ENCODE results near the gene MGA.
A peak's percentile ranks its signal among the peaks of the same experiment; 100 is the strongest.

Gene MGA

DNA sequence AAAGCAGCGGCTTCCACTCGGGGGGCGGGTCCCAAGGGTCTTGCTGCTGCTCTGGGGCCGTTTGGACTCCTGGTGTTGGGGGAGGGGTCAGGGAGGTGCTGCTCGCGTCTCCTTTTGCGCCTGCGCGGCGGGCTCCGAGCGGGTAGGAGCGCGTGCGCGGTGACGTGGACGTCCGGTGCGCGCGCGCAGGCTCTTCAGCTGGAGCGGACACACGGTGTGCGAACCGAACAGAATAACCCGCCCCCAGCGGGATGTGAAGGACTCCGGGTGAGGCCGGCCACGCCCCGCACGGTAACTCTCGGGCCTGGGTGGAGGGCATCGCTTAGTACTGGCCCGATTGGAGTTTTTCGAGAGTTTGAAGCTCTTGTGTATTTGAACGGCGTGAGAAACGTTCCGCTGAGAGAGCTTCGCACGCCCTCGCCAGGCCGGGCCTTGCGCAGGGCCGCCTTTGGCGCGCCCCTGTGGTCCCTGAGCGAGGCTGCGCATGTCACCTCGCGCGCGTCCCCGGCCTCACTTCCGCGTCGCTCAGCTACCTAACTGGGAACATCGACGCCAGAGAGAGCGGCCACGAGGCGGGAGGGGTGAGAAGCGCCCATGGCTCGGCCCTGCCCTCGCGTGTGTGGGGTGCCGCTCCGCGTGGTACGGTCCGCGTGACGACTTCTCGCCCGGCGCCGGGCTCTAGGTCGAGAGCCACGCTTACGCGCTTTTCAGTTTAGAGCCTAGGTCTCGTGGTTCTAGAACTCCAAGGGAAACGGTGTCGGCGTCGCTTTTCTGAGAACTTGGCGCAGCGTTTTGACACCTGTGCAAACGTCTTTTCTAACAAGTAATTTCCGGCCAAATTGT lies at the start of gene MGA:
Gene MGA, plus strand, starts transcription at position 171 of the 843 bp plus-strand sequence.
- peak; percentile 98 for DNase-seq (ENCODE audit: low read depth)
- TF ChIP-seq, protein P1, sequence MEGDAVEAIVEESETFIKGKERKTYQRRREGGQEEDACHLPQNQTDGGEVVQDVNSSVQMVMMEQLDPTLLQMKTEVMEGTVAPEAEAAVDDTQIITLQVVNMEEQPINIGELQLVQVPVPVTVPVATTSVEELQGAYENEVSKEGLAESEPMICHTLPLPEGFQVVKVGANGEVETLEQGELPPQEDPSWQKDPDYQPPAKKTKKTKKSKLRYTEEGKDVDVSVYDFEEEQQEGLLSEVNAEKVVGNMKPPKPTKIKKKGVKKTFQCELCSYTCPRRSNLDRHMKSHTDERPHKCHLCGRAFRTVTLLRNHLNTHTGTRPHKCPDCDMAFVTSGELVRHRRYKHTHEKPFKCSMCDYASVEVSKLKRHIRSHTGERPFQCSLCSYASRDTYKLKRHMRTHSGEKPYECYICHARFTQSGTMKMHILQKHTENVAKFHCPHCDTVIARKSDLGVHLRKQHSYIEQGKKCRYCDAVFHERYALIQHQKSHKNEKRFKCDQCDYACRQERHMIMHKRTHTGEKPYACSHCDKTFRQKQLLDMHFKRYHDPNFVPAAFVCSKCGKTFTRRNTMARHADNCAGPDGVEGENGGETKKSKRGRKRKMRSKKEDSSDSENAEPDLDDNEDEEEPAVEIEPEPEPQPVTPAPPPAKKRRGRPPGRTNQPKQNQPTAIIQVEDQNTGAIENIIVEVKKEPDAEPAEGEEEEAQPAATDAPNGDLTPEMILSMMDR (IDR thresholded peaks at IDR 0.05; ENCODE audit: insufficient read depth, low read depth, low read length, missing control alignments): no peak

DNA sequence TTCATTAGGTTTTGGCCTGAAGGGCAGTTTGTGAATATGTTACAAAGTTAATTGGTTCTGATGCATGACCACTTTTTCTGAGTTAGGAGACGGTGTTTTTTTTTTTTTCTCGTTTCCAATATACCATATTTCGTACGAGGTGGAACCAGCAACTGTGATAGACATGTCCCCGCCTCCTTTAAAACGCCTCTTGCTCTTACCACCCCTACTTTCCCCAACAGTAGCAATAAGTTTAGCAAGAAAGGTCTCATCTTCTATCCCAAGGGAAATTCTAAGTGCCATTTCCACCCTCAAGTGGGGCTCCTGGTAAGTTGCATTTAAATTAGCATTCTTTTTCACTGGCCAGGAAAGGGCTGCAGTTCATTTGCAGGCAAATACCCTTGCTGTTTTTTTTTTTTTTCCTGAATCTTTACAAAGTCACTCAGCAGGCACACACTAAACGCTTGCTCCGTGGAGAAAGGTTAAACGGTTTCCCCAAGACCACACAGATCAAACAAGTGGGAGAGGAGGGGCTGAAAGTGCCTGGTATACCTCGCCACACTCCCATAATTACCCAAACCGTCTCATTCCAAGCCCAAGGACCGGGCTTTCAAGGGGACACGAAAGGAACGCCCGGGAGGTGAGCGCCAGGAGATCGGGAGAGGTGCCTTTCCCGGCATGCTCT lies 39.5 kb upstream of the MGA start:
- no peak overlapping the region for H3K4me3 ChIP-seq (ENCODE audit: low read depth, low read length)
- no peak for DNase-seq (ENCODE audit: low read depth)
- TF ChIP-seq, protein P1 (IDR thresholded peaks at IDR 0.05; ENCODE audit: insufficient read depth, low read depth, low read length, missing control alignments): no peak

More for the DNA sequence above, at the start of gene MGA:
- H3K4me3 ChIP-seq (ENCODE audit: low read depth, low read length): peak within 1 kb of the TSS; percentile 82

DNA sequence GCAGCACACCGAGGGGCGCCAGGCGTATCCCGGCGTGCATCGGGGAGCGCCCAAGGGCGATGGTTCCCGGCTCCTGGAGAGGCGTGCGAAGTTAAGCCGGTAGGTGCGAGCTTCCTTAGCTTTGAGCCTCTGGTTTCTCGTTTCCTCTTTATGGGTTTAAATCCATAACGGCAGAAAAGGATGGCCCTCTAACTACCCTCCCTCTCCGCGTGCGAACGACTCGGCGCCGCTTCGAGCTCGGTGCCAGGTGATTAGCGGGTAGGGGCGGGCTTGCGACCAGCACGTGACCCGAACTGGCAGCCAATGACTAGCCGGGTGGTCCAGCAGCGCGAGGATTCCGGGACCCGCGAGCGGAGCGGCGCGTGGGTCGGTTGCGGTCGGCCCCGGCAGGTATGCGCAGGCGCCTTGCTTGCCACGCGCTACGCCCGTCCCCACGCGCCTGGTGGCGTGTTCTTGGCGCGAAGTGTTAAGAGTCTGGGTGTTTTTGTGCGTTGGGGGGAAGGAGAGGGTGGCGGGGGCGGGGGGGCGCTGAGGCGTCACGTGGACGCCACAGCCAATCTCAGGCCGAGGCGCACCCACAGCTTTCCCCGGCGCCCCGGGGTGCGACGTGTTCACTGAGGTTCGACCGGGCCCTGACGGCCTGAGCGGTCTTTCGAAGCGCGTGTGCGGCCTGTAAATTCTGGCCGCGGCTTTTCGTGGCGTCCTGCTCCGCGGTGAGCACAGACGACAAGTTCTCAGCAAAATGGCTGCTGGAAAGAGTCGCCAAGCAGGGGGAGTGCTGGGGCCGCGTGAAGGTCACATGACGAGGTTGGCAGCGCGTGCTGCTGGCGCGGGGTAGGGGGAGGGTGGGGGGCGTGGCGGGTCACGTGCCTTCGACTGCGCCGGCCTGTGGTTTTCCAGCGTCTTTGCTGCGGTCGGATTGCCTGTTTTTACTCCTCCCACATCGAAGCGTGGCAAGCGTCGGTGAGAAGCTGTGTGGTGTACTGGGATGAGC lies 38.7 kb upstream of the MGA start:
- TF ChIP-seq, protein P1 (IDR thresholded peaks at IDR 0.05; ENCODE audit: insufficient read depth, low read depth, low read length, missing control alignments): no peak
- DNase-seq (ENCODE audit: low read depth): no peak

DNA sequence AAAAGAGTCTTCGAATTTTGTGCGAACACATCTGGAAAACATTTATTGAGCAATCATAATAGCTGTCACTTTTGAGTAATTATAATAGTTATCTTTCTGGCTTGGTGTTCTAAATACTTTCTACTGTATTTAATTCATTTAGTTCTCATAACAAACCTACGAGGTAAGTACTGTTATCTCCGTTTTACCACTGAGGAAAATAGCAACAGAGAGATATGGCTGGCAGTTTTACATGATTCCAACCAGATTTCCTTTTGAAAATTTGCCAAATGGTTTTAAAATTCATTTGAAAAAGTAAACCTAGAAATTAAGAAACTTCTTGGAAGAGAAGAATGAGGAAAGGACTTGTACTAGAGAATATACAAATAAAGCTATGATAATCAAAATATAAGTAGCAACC lies 37.3 kb upstream of the MGA start:
- TF ChIP-seq, protein P1 (IDR thresholded peaks at IDR 0.05; ENCODE audit: insufficient read depth, low read depth, low read length, missing control alignments): no peak

More for the DNA sequence above, 38.7 kb upstream of the MGA start:
- no peak overlapping the region for H3K4me3 ChIP-seq (ENCODE audit: low read depth, low read length)

DNA sequence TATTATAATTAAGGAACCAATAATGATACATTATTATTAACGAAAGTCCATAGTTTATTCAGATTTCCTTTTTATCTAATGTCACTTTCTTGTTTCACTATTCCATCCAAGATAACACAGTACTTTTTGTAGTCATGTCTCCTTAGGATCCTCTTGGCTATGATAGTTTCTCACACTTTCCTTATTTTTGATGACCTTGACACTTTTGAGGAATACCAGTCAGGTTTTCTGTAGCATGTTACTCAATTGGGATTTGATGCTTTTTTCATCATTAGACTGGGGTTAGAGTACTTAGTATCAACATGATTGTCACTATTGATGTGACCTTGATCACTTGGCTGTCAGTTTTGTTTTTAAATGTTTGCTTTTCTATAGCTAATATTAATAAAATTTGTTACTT lies 33.0 kb upstream of the MGA start:
- TF ChIP-seq, protein P1 (IDR thresholded peaks at IDR 0.05; ENCODE audit: insufficient read depth, low read depth, low read length, missing control alignments): no peak
- no peak overlapping the region for H3K4me3 ChIP-seq (ENCODE audit: low read depth, low read length)
- DNase-seq (ENCODE audit: low read depth): no peak

More for the DNA sequence above, 37.3 kb upstream of the MGA start:
- no peak for DNase-seq (ENCODE audit: low read depth)
- no peak overlapping the region for H3K4me3 ChIP-seq (ENCODE audit: low read depth, low read length)

DNA sequence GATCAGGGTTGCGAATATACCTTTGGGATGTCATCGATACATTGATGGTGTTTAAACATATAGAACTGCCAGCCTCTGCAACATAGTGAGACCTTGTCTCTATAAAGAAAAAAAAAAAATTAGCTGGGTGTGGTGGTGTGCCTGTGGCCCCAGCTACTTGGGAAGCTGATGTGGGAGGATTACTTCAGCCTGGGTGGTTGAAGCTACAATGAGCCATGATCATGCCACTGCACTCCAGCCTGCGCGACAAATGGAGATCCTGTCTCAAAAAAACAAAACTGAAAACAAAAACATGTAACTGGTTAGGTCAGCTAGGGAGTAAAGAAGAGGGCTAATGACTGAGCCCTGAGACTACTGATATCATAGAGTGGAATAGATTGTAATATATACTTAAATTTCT lies 30.7 kb upstream of the MGA start:
- no peak for DNase-seq (ENCODE audit: low read depth)
- TF ChIP-seq, protein P1 (IDR thresholded peaks at IDR 0.05; ENCODE audit: insufficient read depth, low read depth, low read length, missing control alignments): no peak

More for the DNA sequence above, 30.7 kb upstream of the MGA start:
- H3K4me3 ChIP-seq (ENCODE audit: low read depth, low read length): no peak overlapping the region

Measured in GM12865 (cell line).